ENCODE data around the gene OMP.

- no peak for TF ChIP-seq CTCF (conservative IDR thresholded peaks at IDR 0.05)
- TF ChIP-seq EZH2 (IDR thresholded peaks at IDR 0.05; ENCODE audit: low read depth): no peak
Observed at GRCh38 chr11:77149716-77150392, 47.2 kb downstream of the OMP start.

All from PC-9 (cell line).